Upper lobe of left lung (tissue), 6 donors: ENCODE measurements around the gene NUDCD3. TPM values are rescaled to one million over a fixed set of nuclear protein-coding genes. Genes with fewer than 3 reads are reported as not detected.
A peak's percentile ranks its signal among the peaks of the same experiment; 100 is the strongest.

ENCODE experiments used
- ATAC-seq, 2 donors: fragments of 200-7000 bp; cut with Tn5 transposase; one replicate each; pipeline ENCODE4 v1.9.1; 2022; ENCODE audit warnings: mild to moderate bottlenecking in 2 of 2, moderate library complexity in 2 of 2; ENCODE audit not compliant: low FRiP score in 2 of 2
- DNase-seq, 2 donors: peaks; one replicate each; pipeline ENCODE4 v3.0.0-alpha.2; 2019 to 2020
- H3K27ac ChIP-seq, 4 donors: fragments of 200-600 bp; sonication (generic); one replicate each; pipeline ENCODE4 v1.5.1; 2016 to 2019
- H3K27me3 ChIP-seq, 4 donors: fragments of 200-600 bp; sonication (generic); one replicate each; pipeline ENCODE4 v1.5.1; 2017 to 2019
- H3K36me3 ChIP-seq, 4 donors: fragments of 200-600 bp; sonication (generic); one replicate each; pipeline ENCODE4 v1.5.1; 2016 to 2019
- H3K4me1 ChIP-seq, 4 donors: fragments of 200-600 bp; sonication (generic); one replicate each; pipeline ENCODE4 v1.5.1; 2018 to 2019
- H3K4me3 ChIP-seq, 4 donors: fragments of 200-600 bp; sonication (generic); one replicate each; pipeline ENCODE4 v1.5.1; 2017 to 2019; ENCODE audit warnings: mild to moderate bottlenecking in 2 of 4, moderate library complexity in 1 of 4
- H3K9me3 ChIP-seq, 4 donors: fragments of 200-600 bp; sonication (generic); one replicate each; pipeline ENCODE4 v1.5.1; 2018 to 2019
- EP300 ChIP-seq, 4 donors: sonication (generic); formaldehyde crosslinking; IDR thresholded peaks; one replicate each; pipeline ENCODE4 v1.5.1; 2017; ENCODE audit warnings: antibody characterized with exemption in 4 of 4, control low read depth in 2 of 4
- POLR2A ChIP-seq, 4 donors: fragments of 450-650 bp; IDR thresholded peaks; one replicate each; pipeline ENCODE4 v1.5.1; 2016 to 2017; ENCODE audit warnings: antibody characterized with exemption in 4 of 4, mild to moderate bottlenecking in 2 of 4
- POLR2AphosphoS5 ChIP-seq, 2 donors: sonication (generic); formaldehyde crosslinking; IDR thresholded peaks; one replicate each; pipeline ENCODE4 v1.5.1; 2017; ENCODE audit warnings: antibody characterized with exemption in 2 of 2
- WGBS, 2 donors: methylation state at CpG; one replicate each; pipeline ENCODE4 v1.1.5; 2017 to 2018; 5-methylcytosine and 5-hydroxymethylcytosine counted together
- total RNA-seq, 6 donors: library from RNA; depleted of rRNA in 4 of 6; stranded (reverse); fragments of >200 nt in 4 of 6; gene quantifications; one replicate each; pipeline versions ENCODE4 v1.1.0 to v1.2.1, GENCODE V29; 2016 to 2021
- TF ChIP-seq, protein P1 (sequence below), 6 experiments: fragments of 450-650 bp in 4 of 6; fragments of 200-600 bp in 2 of 6; sonication (generic) in 2 of 6; IDR thresholded peaks; one replicate each; pipeline ENCODE4 v1.5.1; 2016 to 2019; ENCODE audit warnings: antibody characterized with exemption in 6 of 6
- donor health status: DM: no; HTN: no; CAD: no; lungs with moderate emphysema.
- donor health status: DM: no; HTN: yes; CAD: no; lungs with severe emphysema.

The NUDCD3 gene
- total RNA-seq, 6 donors from 2014 or later = 48.5 to 104 (median 56.3) TPM

GRCh38 chr7:44398953-44399574 is 91.4 kb downstream of the NUDCD3 start:
- no peaks in the 10 kb centered on the region for H3K27me3 ChIP-seq
- 94 to 95% methylated on average over 8 of the region's 8 CpGs for WGBS, 2 donors
- H3K4me3 ChIP-seq = no peak overlapping the region
- no peaks in the 10 kb centered on the region for H3K9me3 ChIP-seq
- H3K27ac ChIP-seq = no peak overlapping the region
- H3K4me1 ChIP-seq = peaks cover 0 to 16% (median 3%) of the 10 kb centered on the region in 4 donors
- no peak for ATAC-seq
- H3K36me3 ChIP-seq = peaks cover 0 to 47% (median 22%) of the 10 kb centered on the region in 4 donors
- TF ChIP-seq EP300 (IDR thresholded peaks at IDR 0.05) (no peak), POLR2AphosphoS5 (IDR thresholded peaks at IDR 0.05) (no peak), POLR2A (IDR thresholded peaks at IDR 0.05) (no peak)
- TF ChIP-seq, protein P1, sequence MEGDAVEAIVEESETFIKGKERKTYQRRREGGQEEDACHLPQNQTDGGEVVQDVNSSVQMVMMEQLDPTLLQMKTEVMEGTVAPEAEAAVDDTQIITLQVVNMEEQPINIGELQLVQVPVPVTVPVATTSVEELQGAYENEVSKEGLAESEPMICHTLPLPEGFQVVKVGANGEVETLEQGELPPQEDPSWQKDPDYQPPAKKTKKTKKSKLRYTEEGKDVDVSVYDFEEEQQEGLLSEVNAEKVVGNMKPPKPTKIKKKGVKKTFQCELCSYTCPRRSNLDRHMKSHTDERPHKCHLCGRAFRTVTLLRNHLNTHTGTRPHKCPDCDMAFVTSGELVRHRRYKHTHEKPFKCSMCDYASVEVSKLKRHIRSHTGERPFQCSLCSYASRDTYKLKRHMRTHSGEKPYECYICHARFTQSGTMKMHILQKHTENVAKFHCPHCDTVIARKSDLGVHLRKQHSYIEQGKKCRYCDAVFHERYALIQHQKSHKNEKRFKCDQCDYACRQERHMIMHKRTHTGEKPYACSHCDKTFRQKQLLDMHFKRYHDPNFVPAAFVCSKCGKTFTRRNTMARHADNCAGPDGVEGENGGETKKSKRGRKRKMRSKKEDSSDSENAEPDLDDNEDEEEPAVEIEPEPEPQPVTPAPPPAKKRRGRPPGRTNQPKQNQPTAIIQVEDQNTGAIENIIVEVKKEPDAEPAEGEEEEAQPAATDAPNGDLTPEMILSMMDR (IDR thresholded peaks at IDR 0.05) = no peak
- no peak for DNase-seq

- WGBS, 2 donors = 60 to 83% methylated on average over 13 of the region's 13 CpGs
- Histone ChIP-seq H3K9me3 (no peaks in the 10 kb centered on the region), H3K27ac (no peak overlapping the region), H3K36me3 (peaks cover 0 to 46% (median 22%) of the 10 kb centered on the region in 4 donors), H3K27me3 (no peaks in the 10 kb centered on the region), H3K4me1 (peaks cover 0 to 16% (median 3%) of the 10 kb centered on the region in 4 donors), H3K4me3 (no peak overlapping the region)
- ATAC-seq (no peak), DNase-seq (no peak)
- TF ChIP-seq POLR2A (IDR thresholded peaks at IDR 0.05) = no peak
- peak in 1 of 2 donors; percentile 29 for TF ChIP-seq POLR2AphosphoS5 (IDR thresholded peaks at IDR 0.05)
These were observed 91.9 kb downstream of the NUDCD3 start for GRCh38 chr7:44398511-44398911.

DNA sequence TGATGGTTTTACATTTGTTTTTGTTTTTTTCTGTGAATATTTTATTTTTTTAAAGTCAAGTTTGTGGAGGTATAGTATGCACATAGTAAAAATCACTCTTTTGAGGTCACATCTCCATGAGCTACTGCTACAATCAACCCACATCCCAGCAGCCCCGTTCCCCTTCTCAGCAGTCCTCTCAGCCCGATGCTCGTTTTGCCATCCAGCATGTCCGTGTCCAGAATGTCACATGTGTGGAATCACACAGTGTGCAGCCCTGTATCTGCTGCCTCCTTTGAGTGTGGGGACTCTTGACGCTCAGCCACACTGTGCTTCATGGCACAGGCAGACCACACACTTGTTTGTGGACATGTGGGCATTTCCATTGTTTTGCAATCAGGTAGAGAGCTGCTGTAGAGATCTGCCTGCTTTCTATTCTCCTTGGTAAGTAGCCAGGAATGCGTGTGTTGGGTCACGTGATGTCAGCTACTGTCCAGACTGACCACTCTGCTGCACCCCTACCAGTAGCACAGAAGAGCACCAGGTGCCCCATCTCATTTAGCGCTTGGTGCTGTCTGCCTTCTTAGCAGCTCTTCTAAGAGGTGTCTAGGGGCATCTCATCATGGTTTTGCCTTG is 93.4 kb downstream of the NUDCD3 start:
- peaks cover 0 to 16% (median 3%) of the 10 kb centered on the region in 4 donors for H3K4me1 ChIP-seq
- no peaks in the 10 kb centered on the region for H3K9me3 ChIP-seq
- TF ChIP-seq POLR2AphosphoS5 (IDR thresholded peaks at IDR 0.05) (no peak), EP300 (IDR thresholded peaks at IDR 0.05) (no peak), POLR2A (IDR thresholded peaks at IDR 0.05) (no peak)
- TF ChIP-seq, protein P1 (IDR thresholded peaks at IDR 0.05) = no peak
- no peak overlapping the region for H3K27ac ChIP-seq
- WGBS, 2 donors = 76% methylated on average over 8 of the region's 8 CpGs
- peaks cover 0 to 39% (median 17%) of the 10 kb centered on the region in 4 donors for H3K36me3 ChIP-seq
- DNase-seq = no peak
- no peak for ATAC-seq
- no peaks in the 10 kb centered on the region for H3K27me3 ChIP-seq
- H3K4me3 ChIP-seq = no peak overlapping the region

GRCh38 chr7:44396496-44396895 is 94.0 kb downstream of the NUDCD3 start:
- Histone ChIP-seq H3K4me3 (no peak overlapping the region), H3K9me3 (no peaks in the 10 kb centered on the region), H3K27me3 (no peaks in the 10 kb centered on the region), H3K36me3 (peaks cover 0 to 39% (median 22%) of the 10 kb centered on the region in 4 donors), H3K27ac (no peak overlapping the region), H3K4me1 (peaks cover 0 to 16% (median 3%) of the 10 kb centered on the region in 4 donors)
- ATAC-seq = no peak
- no peak for DNase-seq
- TF ChIP-seq EP300 (IDR thresholded peaks at IDR 0.05) (no peak), POLR2A (IDR thresholded peaks at IDR 0.05) (no peak), POLR2AphosphoS5 (IDR thresholded peaks at IDR 0.05) (no peak)
- TF ChIP-seq, protein P1 (IDR thresholded peaks at IDR 0.05) = no peak
- 93 to 99% methylated on average over 3 of the region's 3 CpGs for WGBS, 2 donors

- Histone ChIP-seq H3K9me3 (no peaks in the 10 kb centered on the region), H3K36me3 (peaks cover 10 to 47% (median 29%) of the 10 kb centered on the region in 4 donors), H3K4me3 (no peak overlapping the region), H3K27ac (no peak overlapping the region), H3K4me1 (peaks cover 0 to 16% (median 3%) of the 10 kb centered on the region in 4 donors), H3K27me3 (no peaks in the 10 kb centered on the region)
- 81 to 89% methylated on average over 4 of the region's 4 CpGs for WGBS, 2 donors
- TF ChIP-seq, protein P1 (IDR thresholded peaks at IDR 0.05) = no peak
- TF ChIP-seq POLR2A (IDR thresholded peaks at IDR 0.05) = no peak
- TF ChIP-seq EP300 (IDR thresholded peaks at IDR 0.05) = no peak
- no peak for TF ChIP-seq POLR2AphosphoS5 (IDR thresholded peaks at IDR 0.05)
- DNase-seq (no peak), ATAC-seq (no peak)
These were observed 95.4 kb downstream of the NUDCD3 start for GRCh38 chr7:44395067-44395466.
